ENCODE measurements around the gene AFF3. TPM values are rescaled to one million over a fixed set of nuclear protein-coding genes. Genes with fewer than 3 reads are reported as not detected.
"Not testable (repeated sequence)": the region's sequence is repeated elsewhere in the genome, so short reads cannot be mapped to it uniquely, and the experiment has no call there.

The AFF3 gene
- total RNA-seq, 1 experiment from 2014 or later: not detected

- H3K36me3 ChIP-seq: no peaks in the 10 kb centered on the region
- H3K27me3 ChIP-seq: peaks cover 6% of the 10 kb centered on the region; the same call in 1 of the 2 replicates
- no peaks in the 10 kb centered on the region for H3K4me1 ChIP-seq
Measured at GRCh38 chr2:99675130-99675661, 467.2 kb downstream of the AFF3 start.

GRCh38 chr2:99674090-99674489 lies 468.3 kb downstream of the AFF3 start:
- Histone ChIP-seq H3K36me3 (no peaks in the 10 kb centered on the region), H3K27ac (no peak overlapping the region), H3K4me1 (no peaks in the 10 kb centered on the region), H3K9me3 (replicated peaks) (no peaks in the 10 kb centered on the region), H3K27me3 (peaks cover 6% of the 10 kb centered on the region; the same call in 1 of the 2 replicates), H3K4me3 (no peak overlapping the region)
- DNase-seq: no peak

More at GRCh38 chr2:99675130-99675661, 467.2 kb downstream of the AFF3 start:
- no peak for DNase-seq
- Histone ChIP-seq H3K4me3 (no peak overlapping the region), H3K27ac (no peak overlapping the region), H3K9me3 (replicated peaks) (no peaks in the 10 kb centered on the region)

GRCh38 chr2:99672766-99673350 lies 469.5 kb downstream of the AFF3 start:
- no peak overlapping the region for H3K4me3 ChIP-seq
- H3K9me3 ChIP-seq (replicated peaks): no peaks in the 10 kb centered on the region
- H3K36me3 ChIP-seq: no peaks in the 10 kb centered on the region
- no peak overlapping the region for H3K27ac ChIP-seq
- H3K27me3 ChIP-seq: peaks cover 6% of the 10 kb centered on the region; the same call in 1 of the 2 replicates
- H3K4me1 ChIP-seq: no peaks in the 10 kb centered on the region
- no peak for DNase-seq

DNA sequence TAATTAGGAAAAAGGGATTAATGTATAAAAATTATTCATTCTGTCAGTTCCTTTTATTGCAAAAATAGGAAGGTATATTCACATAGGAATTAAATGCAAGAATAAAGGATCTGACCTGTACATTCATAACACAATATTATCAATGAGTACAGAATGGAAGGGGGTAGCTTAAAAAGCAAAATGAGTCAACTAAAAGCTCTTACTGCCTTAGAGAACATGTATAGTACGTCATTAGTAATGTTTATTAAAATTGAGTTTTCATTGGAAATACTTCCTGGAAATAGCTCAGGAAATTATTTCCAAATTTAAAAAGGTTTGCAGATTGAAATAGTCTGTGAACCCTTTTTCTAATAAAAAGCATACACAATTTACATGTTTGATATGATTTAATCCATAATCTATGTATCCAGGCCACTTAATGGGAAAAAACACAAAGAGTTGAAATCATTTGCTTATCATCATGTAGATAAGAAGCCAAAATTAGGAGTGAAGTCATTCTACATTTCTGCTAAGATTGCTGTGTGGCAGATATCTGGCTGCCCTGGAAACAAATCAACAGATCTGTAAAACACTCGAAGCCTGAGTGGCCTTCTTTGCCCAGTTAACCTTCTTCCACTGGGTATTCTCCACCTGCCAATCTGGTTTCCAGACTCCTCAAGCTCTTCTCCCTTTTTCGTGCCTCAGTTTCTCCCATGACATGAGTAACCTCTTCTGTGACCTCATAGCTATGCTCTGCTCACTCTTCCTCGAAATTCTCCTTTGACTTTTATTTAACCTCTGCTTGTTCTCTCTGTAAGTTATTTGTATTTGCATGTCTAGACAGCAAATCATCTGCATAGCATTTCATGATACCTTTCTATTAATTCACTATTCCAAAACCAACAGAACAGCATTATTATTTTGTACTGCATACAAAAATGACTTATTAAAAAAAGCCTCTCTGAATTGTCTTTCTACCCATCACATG lies 471.3 kb downstream of the AFF3 start:
- H3K4me3 ChIP-seq: no peak overlapping the region
- peaks cover 6% of the 10 kb centered on the region; the same call in 1 of the 2 replicates for H3K27me3 ChIP-seq
- no peaks in the 10 kb centered on the region for H3K9me3 ChIP-seq (replicated peaks)
- no peaks in the 10 kb centered on the region for H3K36me3 ChIP-seq
- no peak for DNase-seq
- no peak overlapping the region for H3K27ac ChIP-seq
- H3K4me1 ChIP-seq: no peaks in the 10 kb centered on the region

DNA sequence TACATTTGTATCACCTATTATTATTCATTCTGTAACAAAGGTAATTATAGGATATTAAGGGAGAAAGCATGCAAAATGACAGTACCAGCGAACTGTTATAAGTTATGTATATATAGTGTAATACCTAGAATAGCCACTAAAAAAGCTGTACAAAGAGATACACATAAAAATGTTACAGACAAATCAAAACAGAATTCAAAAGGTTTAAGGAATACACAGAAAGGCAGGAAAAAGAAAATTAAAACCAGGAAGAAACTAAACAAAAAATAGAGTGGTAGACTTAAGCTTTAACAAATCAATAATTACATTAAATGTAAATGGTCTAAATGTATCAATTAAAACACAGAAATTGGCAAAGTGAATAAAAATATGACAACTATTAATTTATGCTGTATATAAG lies 476.1 kb downstream of the AFF3 start:
- Histone ChIP-seq H3K4me1 (peaks cover 13% of the 10 kb centered on the region), H3K27ac (no peak overlapping the region), H3K9me3 (replicated peaks) (no peaks in the 10 kb centered on the region), H3K27me3 (no peaks in the 10 kb centered on the region), H3K4me3 (no peak overlapping the region), H3K36me3 (no peaks in the 10 kb centered on the region)
- DNase-seq: no peak

DNA sequence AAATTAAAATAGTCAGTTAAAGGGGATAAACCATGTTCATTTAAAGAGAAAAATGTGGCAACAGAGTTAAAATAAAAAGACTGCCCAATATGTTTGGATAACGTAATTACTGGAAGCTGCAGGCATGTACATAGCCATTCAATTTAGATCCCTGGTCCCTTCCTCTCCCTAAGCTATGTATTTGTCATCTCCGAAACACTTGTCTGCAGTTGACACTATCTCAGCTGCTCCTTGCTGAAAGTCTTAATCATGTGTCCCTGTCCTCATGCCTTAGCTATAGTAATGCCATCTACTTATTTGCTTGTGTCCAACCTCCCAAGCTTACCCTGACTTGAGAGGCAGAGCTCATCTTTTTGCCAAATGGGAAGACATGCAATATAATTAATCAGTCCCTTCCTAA lies 478.7 kb downstream of the AFF3 start:
- DNase-seq: no peak

DNA sequence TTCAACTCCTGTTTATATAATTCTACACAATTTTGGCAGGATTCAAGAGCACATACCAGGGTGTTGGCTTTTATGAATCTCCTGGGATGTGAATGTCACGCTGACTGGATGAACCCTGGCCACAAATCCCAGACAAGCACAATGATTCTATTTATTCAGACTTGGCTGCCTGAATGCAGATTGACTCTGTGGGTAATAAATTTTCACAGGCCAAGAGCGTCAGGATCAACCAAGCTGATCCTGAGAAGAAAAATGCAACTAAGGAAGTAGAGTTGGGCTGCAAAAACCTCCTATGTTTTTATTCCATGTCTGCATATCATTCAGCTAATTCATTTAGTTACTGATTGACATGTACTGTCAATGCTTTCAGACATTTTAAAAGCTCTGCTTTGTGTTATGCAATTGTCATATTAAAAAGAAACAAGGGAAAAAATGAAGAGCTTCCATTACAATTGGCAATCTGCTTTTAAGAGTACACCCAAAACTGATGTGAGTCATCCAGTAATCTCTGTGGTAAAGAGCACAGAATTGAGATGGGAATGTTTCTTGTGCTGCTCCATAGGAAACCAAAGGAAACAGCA lies 479.5 kb downstream of the AFF3 start:
- Histone ChIP-seq H3K4me1 (peaks cover 13% of the 10 kb centered on the region), H3K4me3 (no peak overlapping the region), H3K27ac (no peak overlapping the region), H3K27me3 (no peaks in the 10 kb centered on the region), H3K36me3 (no peaks in the 10 kb centered on the region), H3K9me3 (replicated peaks) (no peaks in the 10 kb centered on the region)
- peak; percentile 34 to 66 for DNase-seq

More for the DNA sequence above, 478.7 kb downstream of the AFF3 start:
- Histone ChIP-seq H3K9me3 (replicated peaks) (no peaks in the 10 kb centered on the region), H3K27ac (no peak overlapping the region), H3K36me3 (no peaks in the 10 kb centered on the region), H3K27me3 (no peaks in the 10 kb centered on the region), H3K4me1 (peaks cover 13% of the 10 kb centered on the region), H3K4me3 (no peak overlapping the region)

DNA sequence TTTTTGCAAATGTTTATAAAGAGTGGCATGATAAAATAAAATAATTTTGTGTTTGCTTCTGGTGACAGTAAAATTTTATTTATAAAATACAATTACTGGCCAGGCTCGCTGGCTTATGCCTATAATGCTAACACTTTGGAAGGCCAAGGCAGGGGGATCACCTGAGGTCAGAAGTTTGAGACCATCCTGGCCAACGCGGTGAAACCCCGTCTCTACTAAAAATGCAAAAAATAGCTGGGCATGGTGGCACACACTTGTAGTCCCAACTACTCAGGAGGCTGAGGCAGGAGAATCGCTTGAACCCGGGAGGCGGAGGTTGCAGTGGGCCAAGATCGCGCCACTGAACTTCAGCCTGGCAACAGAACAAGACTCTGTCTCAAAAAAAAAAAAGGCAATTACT lies 480.6 kb downstream of the AFF3 start:
- peaks cover 13% of the 10 kb centered on the region for H3K4me1 ChIP-seq
- not testable (repeated sequence) for DNase-seq

GRCh38 chr2:99660616-99661406 lies 481.6 kb downstream of the AFF3 start:
- no peak overlapping the region for H3K27ac ChIP-seq

More for the DNA sequence above, 480.6 kb downstream of the AFF3 start:
- H3K36me3 ChIP-seq; H3K9me3 ChIP-seq (replicated peaks); H3K4me3 ChIP-seq; H3K27ac ChIP-seq; H3K27me3 ChIP-seq: not testable (repeated sequence)

DNA sequence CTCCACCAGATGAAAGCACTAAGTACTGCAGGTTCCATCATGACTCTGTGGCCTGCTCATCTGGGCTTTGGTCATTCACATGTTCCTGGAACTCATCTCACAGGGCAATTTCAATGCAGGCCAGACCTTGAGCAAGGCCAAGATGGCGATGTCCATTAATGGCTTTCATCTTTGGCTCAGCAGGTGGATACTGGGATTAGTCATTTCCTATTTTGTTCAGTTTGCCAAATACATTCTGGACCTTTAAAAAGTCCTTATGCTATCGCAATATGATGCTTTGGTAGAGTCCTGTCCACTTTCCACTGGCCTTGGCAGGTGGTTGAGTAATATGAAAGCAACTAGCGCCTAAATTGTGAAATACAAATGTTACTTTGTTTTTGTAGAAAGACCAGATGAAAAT lies 482.5 kb downstream of the AFF3 start:
- Histone ChIP-seq H3K36me3 (no peaks in the 10 kb centered on the region), H3K27me3 (0 out of 2 replicates have a peak, but pooled peaks cover 8% of the 10 kb centered on the region), H3K4me1 (peaks cover 13% of the 10 kb centered on the region), H3K27ac (no peak overlapping the region), H3K4me3 (no peak overlapping the region), H3K9me3 (replicated peaks) (no peaks in the 10 kb centered on the region)
- no peak for DNase-seq

More at GRCh38 chr2:99660616-99661406, 481.6 kb downstream of the AFF3 start:
- DNase-seq: no peak
- no peak overlapping the region for H3K4me3 ChIP-seq
- H3K27me3 ChIP-seq: 0 out of 2 replicates have a peak, but pooled peaks cover 8% of the 10 kb centered on the region
- H3K36me3 ChIP-seq: no peaks in the 10 kb centered on the region
- H3K9me3 ChIP-seq (replicated peaks): no peaks in the 10 kb centered on the region
- H3K4me1 ChIP-seq: peaks cover 13% of the 10 kb centered on the region

DNA sequence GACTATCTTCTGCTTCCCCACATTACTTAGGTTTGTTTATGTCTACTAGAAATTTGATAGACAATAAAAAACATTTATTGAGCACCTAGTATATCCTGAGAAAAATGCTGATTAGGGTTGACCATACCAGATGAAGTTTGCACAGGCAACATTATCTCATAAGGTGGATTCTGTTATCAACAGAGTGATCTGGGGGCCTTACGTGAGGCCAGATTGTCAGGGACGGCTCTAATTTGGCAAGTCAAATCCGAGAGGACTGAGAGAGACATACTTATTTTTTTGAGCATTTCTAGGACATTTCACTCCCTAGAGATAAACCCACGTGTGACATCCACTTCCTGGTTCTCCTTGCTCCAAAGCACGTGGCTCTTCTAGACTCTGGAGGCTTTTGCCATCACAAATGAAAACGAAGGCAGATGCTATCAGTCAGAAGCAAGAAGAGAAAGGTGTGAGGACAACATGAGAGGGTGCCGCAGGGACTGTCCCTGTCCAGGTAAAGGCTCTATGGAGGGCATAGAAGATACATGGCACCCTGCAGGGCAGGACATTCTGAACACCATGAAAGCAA lies 484.6 kb downstream of the AFF3 start:
- H3K9me3 ChIP-seq (replicated peaks): no peaks in the 10 kb centered on the region
- H3K27ac ChIP-seq: no peak overlapping the region
- H3K36me3 ChIP-seq: no peaks in the 10 kb centered on the region
- no peak for DNase-seq
- H3K27me3 ChIP-seq: 0 out of 2 replicates have a peak, but pooled peaks cover 8% of the 10 kb centered on the region
- H3K4me1 ChIP-seq: peaks cover 5% of the 10 kb centered on the region
- H3K4me3 ChIP-seq: no peak overlapping the region

GRCh38 chr2:99656994-99657393 lies 485.4 kb downstream of the AFF3 start:
- H3K36me3 ChIP-seq: no peaks in the 10 kb centered on the region
- no peak for DNase-seq
- no peaks in the 10 kb centered on the region for H3K4me1 ChIP-seq
- H3K9me3 ChIP-seq (replicated peaks): no peaks in the 10 kb centered on the region
- H3K27me3 ChIP-seq: 0 out of 2 replicates have a peak, but pooled peaks cover 8% of the 10 kb centered on the region
- no peak overlapping the region for H3K4me3 ChIP-seq
- H3K27ac ChIP-seq: no peak overlapping the region

DNA sequence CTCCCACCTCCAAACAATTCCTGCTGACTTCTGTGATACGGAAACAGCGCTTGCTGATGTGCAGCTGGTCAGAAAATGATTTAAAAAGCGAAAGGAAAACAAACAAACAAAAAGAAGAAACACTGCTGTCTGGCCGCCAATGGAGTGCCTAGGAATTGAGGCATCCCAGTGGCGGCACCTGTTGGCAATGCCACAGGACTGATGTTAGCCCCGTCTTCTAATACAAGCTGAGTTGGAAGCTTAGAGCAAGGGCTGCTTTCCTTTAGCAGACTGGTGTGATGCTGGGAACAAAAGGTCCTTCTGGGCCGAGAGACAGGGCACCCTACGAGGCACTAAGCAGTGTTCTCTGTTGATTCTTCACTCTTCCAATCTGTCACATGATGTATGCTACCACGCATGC lies 489.0 kb downstream of the AFF3 start:
- Histone ChIP-seq H3K36me3 (no peaks in the 10 kb centered on the region), H3K9me3 (replicated peaks) (no peaks in the 10 kb centered on the region), H3K27me3 (0 out of 2 replicates have a peak, but pooled peaks cover 8% of the 10 kb centered on the region), H3K4me1 (no peaks in the 10 kb centered on the region), H3K27ac (no peak overlapping the region), H3K4me3 (no peak overlapping the region)
- no peak for DNase-seq

- Histone ChIP-seq H3K9me3 (replicated peaks) (no peaks in the 10 kb centered on the region), H3K4me3 (no peak overlapping the region), H3K36me3 (no peaks in the 10 kb centered on the region), H3K27ac (no peak overlapping the region), H3K4me1 (no peaks in the 10 kb centered on the region), H3K27me3 (0 out of 2 replicates have a peak, but pooled peaks cover 8% of the 10 kb centered on the region)
- DNase-seq: no peak
Measured at GRCh38 chr2:99652862-99653261, 489.5 kb downstream of the AFF3 start.
